ENCODE data around the gene ANKMY1.

Gene ANKMY1

GRCh38 chr2:240439698-240440151, 118.1 kb downstream of the ANKMY1 start:
- TF ChIP-seq ZFX (IDR thresholded peaks at IDR 0.05; ENCODE audit: borderline replicate concordance) (no peak), CTCF (IDR thresholded peaks at IDR 0.05) (no peak)
- no peak overlapping the region for H3K27ac ChIP-seq

- H3K27ac ChIP-seq = no peak overlapping the region
- no peak for TF ChIP-seq CTCF (IDR thresholded peaks at IDR 0.05)
- TF ChIP-seq ZFX (IDR thresholded peaks at IDR 0.05; ENCODE audit: borderline replicate concordance) = no peak
These were observed 118.7 kb downstream of the ANKMY1 start for GRCh38 chr2:240438810-240439697.

DNA sequence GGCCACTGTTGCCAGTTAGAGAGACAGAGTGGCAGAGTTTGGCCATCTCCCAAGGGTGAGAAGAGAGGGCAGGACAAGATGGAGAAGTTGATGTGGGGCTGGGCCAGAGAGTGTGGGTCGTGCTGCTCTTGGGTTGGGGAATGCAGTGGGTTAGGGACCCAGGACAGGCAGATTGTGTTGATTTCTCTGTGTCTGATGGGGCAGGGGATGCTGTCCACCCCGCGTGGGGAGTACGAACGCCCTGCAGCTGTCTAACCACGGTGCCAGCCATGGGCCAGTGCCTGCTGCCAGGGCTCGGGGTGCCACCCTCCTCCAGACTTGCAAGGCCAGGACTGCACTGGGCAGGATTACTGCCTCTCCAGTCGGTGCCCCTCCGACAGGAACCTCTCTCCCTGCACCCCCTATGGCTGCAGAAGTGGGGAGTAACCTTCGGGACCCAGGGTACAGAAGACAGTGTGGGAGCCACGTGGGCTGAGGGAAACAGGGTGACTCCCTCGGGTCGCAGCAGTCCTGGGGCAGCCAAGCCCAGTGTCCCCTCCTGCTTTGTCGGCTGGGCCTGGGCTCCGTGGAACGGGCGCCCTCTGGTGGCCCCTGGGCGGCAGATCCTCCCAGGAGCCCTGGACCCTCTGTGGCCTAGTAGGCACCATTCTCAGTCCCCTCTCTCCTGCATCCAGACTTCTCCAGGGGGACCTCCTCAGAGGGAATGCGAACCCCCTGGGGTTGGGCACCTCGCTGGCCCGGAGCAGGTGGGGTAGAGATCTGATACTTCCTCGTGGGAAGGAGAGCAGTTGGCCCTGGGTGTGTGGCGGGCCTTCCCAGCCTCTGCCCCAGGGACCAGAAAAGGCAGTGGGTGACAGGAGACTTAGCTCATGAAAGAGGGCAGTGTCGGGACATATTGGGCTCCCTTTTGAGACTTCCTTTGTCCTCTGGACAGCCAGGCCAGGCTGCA, 119.7 kb downstream of the ANKMY1 start:
- peak; percentile 96 for TF ChIP-seq CTCF (IDR thresholded peaks at IDR 0.05)
- TF ChIP-seq ZFX (IDR thresholded peaks at IDR 0.05; ENCODE audit: borderline replicate concordance) = no peak
- H3K27ac ChIP-seq = no peak overlapping the region

- no peak for TF ChIP-seq CTCF (IDR thresholded peaks at IDR 0.05)
- no peak for TF ChIP-seq ZFX (IDR thresholded peaks at IDR 0.05; ENCODE audit: borderline replicate concordance)
These were observed 120.3 kb downstream of the ANKMY1 start for GRCh38 chr2:240437551-240437860.

DNA sequence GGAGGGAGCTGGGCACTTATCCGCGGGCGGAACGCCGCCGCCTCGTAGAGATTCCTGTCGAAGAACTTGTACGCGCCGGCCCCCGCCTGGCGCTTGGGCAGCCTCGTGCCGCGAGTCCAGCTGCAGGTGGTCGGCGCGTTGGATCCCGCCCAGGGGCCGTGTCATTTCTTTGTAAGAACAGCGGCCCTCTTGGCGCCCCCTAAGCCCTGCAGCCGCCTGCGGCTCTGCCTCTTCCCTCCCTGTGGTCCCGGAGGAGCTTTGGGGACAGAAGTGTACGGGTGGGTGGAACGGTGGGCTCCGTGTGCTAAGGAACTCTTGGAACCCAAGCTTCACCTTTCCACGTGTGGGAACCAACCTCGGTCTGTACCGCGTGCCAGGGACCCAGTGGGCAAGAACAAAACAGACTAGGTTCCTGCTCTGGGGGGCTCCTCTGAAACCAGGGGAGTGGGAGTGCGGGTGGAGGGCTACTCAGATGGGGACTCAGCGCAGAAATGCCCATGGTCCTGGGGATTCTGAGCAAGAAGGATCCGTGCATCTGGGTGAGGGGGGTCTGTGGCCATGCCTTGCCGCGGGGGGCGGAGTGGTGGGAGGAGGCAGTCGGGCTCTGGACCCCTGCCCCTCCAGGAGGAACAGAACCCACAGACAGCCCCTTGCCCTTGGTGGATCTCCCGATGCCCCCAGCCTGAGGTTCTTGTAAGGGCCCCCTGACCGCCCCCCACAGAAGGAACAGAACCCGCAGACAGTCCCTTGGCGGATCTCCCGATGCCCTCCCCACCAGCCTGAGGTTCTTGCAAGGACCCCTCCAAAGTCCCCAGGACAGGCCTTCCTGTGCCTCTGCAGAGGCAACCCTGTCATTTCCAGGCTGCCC, 120.9 kb downstream of the ANKMY1 start:
- no peak for TF ChIP-seq ZFX (IDR thresholded peaks at IDR 0.05; ENCODE audit: borderline replicate concordance)
- TF ChIP-seq CTCF (IDR thresholded peaks at IDR 0.05) = no peak
- no peak overlapping the region for H3K27ac ChIP-seq

More at GRCh38 chr2:240437551-240437860, 120.3 kb downstream of the ANKMY1 start:
- no peak overlapping the region for H3K27ac ChIP-seq

DNA sequence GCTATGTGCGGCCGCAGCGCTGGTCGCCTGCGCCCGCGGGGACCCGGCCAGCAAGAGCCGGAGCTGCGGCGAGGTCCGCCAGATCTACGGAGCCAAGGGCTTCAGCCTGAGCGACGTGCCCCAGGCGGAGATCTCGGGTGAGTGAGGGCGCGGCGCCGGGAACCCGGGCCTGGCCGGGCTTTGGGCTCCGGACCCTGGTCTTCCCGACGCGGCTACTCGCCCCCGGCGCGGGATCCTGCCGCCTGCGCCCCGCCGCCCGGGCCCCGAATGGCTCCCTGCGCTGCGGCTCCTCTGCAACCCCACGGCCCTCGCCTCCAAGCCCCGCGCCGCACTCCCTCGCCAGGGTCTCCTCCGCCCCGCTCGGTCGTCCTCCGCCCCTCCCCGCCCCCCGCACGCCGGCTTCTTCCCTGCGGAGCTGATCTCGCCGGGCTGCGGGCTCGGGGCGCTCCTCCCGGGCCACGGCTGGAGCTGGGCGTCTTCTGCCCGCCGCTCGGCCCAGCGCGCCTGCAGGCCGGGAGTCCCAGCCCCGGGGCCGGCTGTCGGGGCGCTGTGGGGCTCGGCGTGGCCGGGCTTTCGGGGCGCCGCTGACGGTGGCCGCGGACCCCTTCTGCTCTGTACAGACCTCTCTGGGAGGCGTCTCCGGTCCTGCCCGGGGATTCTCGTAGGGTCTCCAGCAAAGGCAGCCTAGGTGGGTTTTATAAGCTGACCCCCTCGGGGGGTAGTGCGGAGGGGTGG, 121.7 kb downstream of the ANKMY1 start:
- H3K27ac ChIP-seq = peak overlapping the region; percentile 59
- TF ChIP-seq CTCF (IDR thresholded peaks at IDR 0.05) = no peak
- no peak for TF ChIP-seq ZFX (IDR thresholded peaks at IDR 0.05; ENCODE audit: borderline replicate concordance)

All from 22Rv1 (cell line).